ENCODE measurements around the gene TEKTIP1.

The TEKTIP1 gene

DNA sequence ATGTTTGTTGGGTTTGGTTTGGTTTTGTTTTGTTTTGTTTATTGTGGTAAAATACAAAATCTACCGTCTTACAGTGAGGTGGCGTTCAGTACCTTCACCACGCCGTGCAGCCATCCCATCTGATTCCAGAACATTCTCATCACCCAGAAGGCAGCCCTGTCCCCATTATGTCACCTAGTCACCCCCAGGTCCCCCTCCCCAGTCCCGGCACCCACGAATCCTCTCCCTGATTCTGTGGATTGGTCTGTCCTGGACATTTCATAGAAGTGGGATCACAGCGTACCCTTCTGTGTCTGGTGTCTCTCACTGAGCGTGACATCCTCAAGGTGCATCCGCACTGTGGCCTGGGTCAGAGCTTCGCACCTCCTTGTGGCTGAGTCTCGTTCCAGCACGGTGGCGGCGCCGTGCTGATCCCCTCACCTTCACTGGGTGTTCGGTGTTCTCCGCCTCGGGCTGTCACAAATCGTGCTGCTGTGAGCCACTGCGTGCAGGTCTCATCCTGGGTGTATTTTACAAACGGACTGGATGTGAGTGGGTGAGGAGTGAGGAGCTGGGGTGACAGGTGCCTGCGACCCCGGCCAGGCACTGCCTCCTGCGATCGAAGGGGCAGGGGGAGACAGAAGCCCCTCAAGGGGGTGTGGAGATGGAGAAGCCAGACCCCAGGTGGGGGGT lies 580 bp upstream of the TEKTIP1 start:
- no peak overlapping the region for H3K4me3 ChIP-seq (ENCODE audit: low read depth, low read length)
- TF ChIP-seq, protein P1, sequence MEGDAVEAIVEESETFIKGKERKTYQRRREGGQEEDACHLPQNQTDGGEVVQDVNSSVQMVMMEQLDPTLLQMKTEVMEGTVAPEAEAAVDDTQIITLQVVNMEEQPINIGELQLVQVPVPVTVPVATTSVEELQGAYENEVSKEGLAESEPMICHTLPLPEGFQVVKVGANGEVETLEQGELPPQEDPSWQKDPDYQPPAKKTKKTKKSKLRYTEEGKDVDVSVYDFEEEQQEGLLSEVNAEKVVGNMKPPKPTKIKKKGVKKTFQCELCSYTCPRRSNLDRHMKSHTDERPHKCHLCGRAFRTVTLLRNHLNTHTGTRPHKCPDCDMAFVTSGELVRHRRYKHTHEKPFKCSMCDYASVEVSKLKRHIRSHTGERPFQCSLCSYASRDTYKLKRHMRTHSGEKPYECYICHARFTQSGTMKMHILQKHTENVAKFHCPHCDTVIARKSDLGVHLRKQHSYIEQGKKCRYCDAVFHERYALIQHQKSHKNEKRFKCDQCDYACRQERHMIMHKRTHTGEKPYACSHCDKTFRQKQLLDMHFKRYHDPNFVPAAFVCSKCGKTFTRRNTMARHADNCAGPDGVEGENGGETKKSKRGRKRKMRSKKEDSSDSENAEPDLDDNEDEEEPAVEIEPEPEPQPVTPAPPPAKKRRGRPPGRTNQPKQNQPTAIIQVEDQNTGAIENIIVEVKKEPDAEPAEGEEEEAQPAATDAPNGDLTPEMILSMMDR (IDR thresholded peaks at IDR 0.05; ENCODE audit: low read depth, low read length, missing control alignments), result no peak
- in situ Hi-C loops (cut with HindIII; ENCODE audit: low sequenced_read_pairs), result loop anchor here (5.0 kb wide), 1 partner anchor 84 kb away; no protein-coding TSS in a partner anchor
- no peak for DNase-seq (ENCODE audit: low read depth)

DNA sequence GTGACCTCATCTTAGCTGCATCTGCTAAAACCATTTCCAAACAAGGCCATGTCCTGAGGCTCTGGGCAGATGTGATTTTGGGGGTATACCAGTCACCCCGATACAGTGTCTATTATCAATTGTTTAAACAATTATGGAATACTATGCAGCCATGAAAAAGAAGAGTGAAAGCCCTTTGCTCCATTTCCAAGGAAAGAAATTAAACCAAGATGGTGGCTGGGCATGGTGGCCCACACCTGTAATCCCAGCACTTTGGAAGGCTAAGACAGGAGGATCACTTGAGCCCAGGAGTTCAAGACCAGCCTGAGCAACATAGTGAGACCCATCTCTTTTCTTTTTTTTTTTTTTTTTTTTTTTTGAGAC lies 763 bp downstream of the TEKTIP1 start:
- TF ChIP-seq, protein P1 (IDR thresholded peaks at IDR 0.05; ENCODE audit: low read depth, low read length, missing control alignments), result no peak
- in situ Hi-C loops (cut with HindIII; ENCODE audit: low sequenced_read_pairs), result loop anchor here (5.0 kb wide), 1 partner anchor 83 kb away; no protein-coding TSS in a partner anchor
- DNase-seq (ENCODE audit: low read depth), result no peak
- H3K4me3 ChIP-seq (ENCODE audit: low read depth, low read length), result no peak overlapping the region

DNA sequence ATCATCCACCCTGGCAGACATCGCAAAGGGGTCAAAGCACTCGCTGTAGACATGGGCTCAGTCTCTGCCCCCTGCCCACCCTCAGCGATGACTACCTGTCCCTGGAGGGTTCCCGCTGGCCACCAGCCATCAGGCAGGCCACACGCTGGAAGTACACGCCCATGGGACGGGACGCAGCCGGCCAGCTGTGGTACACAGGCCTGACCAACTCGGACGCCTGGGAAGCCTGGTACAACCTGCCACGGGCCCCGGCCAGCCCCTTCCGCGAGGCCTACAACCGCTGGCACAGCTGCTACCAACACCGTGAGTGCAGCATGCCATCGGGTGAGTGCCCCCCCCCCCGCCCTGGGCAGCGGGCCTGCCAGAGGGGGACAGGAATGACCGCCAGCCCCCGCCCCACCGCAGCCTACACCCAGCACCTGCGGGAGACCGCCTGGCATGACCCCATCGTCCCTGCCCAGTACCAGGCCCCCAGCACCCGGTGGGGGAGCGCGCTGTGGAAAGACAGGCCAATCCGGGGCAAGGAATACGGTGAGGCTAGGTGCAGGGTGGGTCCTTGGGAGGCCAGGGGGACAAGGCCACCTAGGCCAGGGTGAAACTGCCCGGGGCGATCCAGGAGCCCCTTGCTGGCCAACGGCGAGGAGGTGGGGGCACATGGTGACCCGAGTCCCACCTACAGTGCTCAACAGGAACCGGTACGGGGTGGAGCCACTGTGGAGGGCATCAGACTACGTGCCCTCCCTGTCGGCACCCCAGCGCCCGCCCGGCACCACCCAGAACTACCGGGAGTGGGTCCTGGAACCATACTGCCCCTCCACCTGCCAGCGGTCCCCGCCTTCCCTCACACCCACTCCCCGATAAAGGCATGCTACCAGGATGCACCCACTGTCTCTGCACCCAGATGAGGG lies 4.4 kb downstream of the TEKTIP1 start:
- no peak for DNase-seq (ENCODE audit: low read depth)
- H3K4me3 ChIP-seq (ENCODE audit: low read depth, low read length), result no peak overlapping the region
- TF ChIP-seq, protein P1 (IDR thresholded peaks at IDR 0.05; ENCODE audit: low read depth, low read length, missing control alignments), result no peak
- in situ Hi-C loops (cut with HindIII; ENCODE audit: low sequenced_read_pairs), result no loop called here

DNA sequence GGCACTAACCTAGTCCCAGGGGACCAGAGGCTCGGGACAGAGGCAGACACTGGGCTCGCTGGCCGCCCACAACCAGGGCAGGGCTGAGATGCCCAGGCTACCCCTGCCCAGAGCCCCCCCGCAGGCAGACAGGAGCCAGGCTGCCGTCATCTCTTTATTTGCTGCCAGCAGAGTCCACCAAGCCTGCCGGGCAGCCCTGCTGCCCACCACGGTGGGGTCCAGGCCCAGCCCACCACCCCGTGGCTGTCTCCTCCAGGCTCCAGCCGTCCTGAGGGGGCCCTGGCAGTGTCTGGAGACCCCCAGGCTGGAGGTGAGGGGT lies 5.0 kb downstream of the TEKTIP1 start:
- no peak for DNase-seq (ENCODE audit: low read depth)
- in situ Hi-C loops (cut with HindIII; ENCODE audit: low sequenced_read_pairs), result no loop called here
- H3K4me3 ChIP-seq (ENCODE audit: low read depth, low read length), result no peak overlapping the region
- TF ChIP-seq, protein P1 (IDR thresholded peaks at IDR 0.05; ENCODE audit: low read depth, low read length, missing control alignments), result no peak

DNA sequence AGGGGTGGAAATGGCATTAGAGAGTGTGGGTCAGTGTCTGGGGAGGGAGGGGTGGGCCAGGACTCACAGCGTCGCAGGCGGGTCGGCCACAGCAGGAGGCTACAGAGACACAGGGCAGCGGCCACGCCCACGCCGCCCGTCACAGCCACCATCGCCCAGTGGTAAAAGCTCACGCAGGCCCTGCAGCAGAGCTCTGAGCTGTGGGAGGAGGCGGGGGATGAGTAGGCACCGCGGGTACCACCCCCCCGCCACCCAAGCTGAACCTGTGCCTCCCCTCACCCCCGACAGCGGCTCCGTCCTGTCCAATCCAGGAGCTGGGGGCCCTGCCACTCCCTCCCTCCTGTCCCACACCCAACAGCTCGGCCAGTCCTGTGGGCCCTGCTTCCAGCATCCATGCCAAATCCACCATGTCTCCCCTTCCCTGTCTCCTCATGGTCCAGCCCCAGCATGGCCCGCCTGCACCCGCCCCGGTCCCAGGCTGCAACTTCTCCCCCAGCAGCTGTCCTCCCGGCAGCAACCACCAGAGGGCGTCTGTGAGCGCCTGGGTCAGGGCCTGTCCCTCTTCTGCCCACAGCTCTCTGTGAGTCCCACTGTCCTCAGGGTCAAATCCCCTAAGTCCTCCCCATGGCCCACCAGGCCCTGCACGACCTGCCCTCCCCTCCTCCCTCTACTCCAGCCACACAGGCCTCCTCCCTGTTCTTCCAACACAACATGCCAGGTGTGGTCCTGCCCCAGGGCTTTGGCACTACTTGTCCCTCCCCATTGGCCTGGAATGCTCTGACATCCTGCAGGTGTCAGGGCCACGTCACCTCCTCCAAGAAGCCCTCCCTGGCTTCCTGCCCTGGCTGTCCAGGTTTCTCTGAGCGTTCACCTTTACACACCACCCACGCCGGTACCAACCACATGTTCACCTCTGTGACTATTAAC lies 6.0 kb downstream of the TEKTIP1 start:
- in situ Hi-C loops (cut with HindIII; ENCODE audit: low sequenced_read_pairs), result no loop called here
- no peak overlapping the region for H3K4me3 ChIP-seq (ENCODE audit: low read depth, low read length)
- no peak for DNase-seq (ENCODE audit: low read depth)
- TF ChIP-seq, protein P1 (IDR thresholded peaks at IDR 0.05; ENCODE audit: low read depth, low read length, missing control alignments), result peak; percentile 94

DNA sequence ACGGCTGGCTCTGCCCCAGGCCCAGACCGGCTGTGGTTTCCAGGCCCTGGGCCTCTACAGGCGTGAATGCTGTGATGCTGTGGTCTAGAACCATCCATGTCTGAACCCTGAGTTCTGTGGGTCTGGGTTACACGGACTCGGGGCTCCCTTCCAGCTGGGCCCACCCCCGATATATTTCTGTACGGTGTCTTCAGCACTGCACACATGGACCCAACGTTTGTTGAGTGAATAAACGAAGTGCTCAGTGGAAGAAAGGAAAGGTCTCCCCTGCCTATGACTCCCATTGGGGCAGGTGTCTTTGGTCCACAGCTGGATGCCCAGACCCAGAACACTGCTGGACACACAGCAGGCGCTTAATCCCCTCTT lies 6.7 kb downstream of the TEKTIP1 start:
- in situ Hi-C loops (cut with HindIII; ENCODE audit: low sequenced_read_pairs), result no loop called here
- no peak overlapping the region for H3K4me3 ChIP-seq (ENCODE audit: low read depth, low read length)
- TF ChIP-seq, protein P1 (IDR thresholded peaks at IDR 0.05; ENCODE audit: low read depth, low read length, missing control alignments), result no peak

More for the DNA sequence above, 6.7 kb downstream of the TEKTIP1 start:
- DNase-seq (ENCODE audit: low read depth), result no peak

All from astrocyte of the cerebellum (primary cell).